Heart right ventricle (tissue), 16 donors: ENCODE results near the gene APOC1. TPM values are rescaled to one million over a fixed set of nuclear protein-coding genes. Genes with fewer than 3 reads are reported as not detected.

ENCODE experiments used
- ATAC-seq, 8 donors: fragments of 200-7000 bp; cut with Tn5 transposase; one replicate each; pipeline ENCODE4 v1.9.1; 2020; ENCODE audit warnings: mild to moderate bottlenecking in 8 of 8, moderate library complexity in 8 of 8, moderate number of reproducible peaks in 1 of 8
- DNase-seq, 2 donors: peaks; one replicate each; pipeline ENCODE4 v3.0.0-alpha.2; 2020
- H3K27ac ChIP-seq, 10 donors: fragments of 200-600 bp; sonication (generic) in 2 of 10; one replicate each; pipeline versions ENCODE4 v1.5.0 to v1.8.0; 2020 to 2022; ENCODE audit warnings: mild to moderate bottlenecking in 3 of 10
- H3K27me3 ChIP-seq, 7 donors: fragments of 200-600 bp; one replicate each; pipeline ENCODE4 v1.8.0; 2021 to 2022; ENCODE audit warnings: mild to moderate bottlenecking in 2 of 7
- H3K36me3 ChIP-seq, 9 donors: fragments of 200-600 bp; sonication (generic) in 1 of 9; one replicate each; pipeline versions ENCODE4 v1.5.0 to v1.8.0; 2020 to 2022; ENCODE audit warnings: mild to moderate bottlenecking in 2 of 9
- H3K4me1 ChIP-seq, 9 donors: fragments of 200-600 bp; sonication (generic) in 1 of 9; one replicate each; pipeline versions ENCODE4 v1.5.0 to v1.8.0; 2020 to 2022; ENCODE audit warnings: mild to moderate bottlenecking in 4 of 9
- H3K4me3 ChIP-seq, 10 donors: fragments of 200-600 bp; sonication (generic) in 2 of 10; one replicate each; pipeline versions ENCODE4 v1.5.0 to v1.8.0; 2020 to 2022; ENCODE audit warnings: mild to moderate bottlenecking in 7 of 10, moderate library complexity in 2 of 10
- H3K9me3 ChIP-seq, 11 donors: fragments of 200-600 bp in 10 of 11; sonication (generic) in 2 of 11; one replicate each; pipeline versions ENCODE4 v1.5.0 to v1.8.0; 2013 to 2022; ENCODE audit warnings: mild to moderate bottlenecking in 2 of 11, control low read depth in 1 of 11, moderate library complexity in 1 of 11
- CTCF ChIP-seq, 9 donors: fragments of 200-600 bp; sonication (generic) in 2 of 9; IDR thresholded peaks; one replicate each; pipeline versions ENCODE4 v1.5.0 to v1.8.0; 2021 to 2022; ENCODE audit warnings: antibody characterized with exemption in 9 of 9, mild to moderate bottlenecking in 5 of 9, moderate library complexity in 1 of 9
- WGBS, 2 donors: extraction: QIAGEN DNeasy Blood & Tissue Kit; methylation state at CpG; one replicate each; pipeline ENCODE4 v1.1.7; 2013; ENCODE audit warnings: inconsistent platforms in 1 of 2; 5-methylcytosine and 5-hydroxymethylcytosine counted together
- intact Hi-C, 10 donors: fragments of 100-400 bp; cut with DNase I; formaldehyde crosslinking; loops; one replicate each; pipeline versions ENCODE4 v1.11.1 to v1.14.2; 2022
- polyA plus RNA-seq, 2 donors: library from polyadenylated mRNA; stranded (reverse); fragments of 200-250 nt; gene quantifications; one replicate each; pipeline ENCODE4 v1.2.3, GENCODE V29; 2013
- total RNA-seq, 10 donors: library from RNA; stranded (reverse); fragmentation: NEBNext Ultra II Directional in 3 of 10; extraction: Animal tissue kit (Norgen Biotek cat#: 25700) in 3 of 10; gene quantifications; one replicate each; pipeline versions ENCODE4 v1.2.1 to v1.2.4, GENCODE V29; 2021 to 2023
- donor health status: Arrhythmogenic right ventricular cardiomyopathy.
- donor health status: ischemic (EF 13 %, LVEDD 7.1; RV severe dilation, severe dysfunction).
- donor health status: healthy with polysubstance abuse.
- donor health status: DM: no; HTN: yes; CAD: no.
- donor health status: DM: no; HTN: no; CAD: no.
- donor health status: ischemic (EF 25% LVEDD 6.9; RV normal size, moderate dysfunction).
- donor health status: ischemic (EF 25% LVEDD 5.7; RV mildly dilated, moderate dysfunction).
- donor health status: healthy.
- donor health status: DM: yes; HTN: yes; CAD: no.
- donor health status: Ischemic cardiomyopathy.
- donor health status: ischemic (EF 35%, LVEDD 5.7; RV mildly dilated, moderate dysfunction).
- donor health status: nonischemic (EF 11% LVEDD 7.7; RV severe dilation, severe dysfunction).
- donor health status: DM: yes; HTN: yes; CAD: no.
- donor health status: PGD.
- donor health status: ischemic (EF 29% LVEDD 5.4; RV normal size, mild dysfunction).
- donor health status: nonischemic (EF 23%, LVEDD 6.1; RV moderate dilation, normal function).

The APOC1 gene
- total and polyA plus RNA-seq, 12 donors, result 1.4 to 13.5 (median 2.9) TPM; not detected in 5

DNA sequence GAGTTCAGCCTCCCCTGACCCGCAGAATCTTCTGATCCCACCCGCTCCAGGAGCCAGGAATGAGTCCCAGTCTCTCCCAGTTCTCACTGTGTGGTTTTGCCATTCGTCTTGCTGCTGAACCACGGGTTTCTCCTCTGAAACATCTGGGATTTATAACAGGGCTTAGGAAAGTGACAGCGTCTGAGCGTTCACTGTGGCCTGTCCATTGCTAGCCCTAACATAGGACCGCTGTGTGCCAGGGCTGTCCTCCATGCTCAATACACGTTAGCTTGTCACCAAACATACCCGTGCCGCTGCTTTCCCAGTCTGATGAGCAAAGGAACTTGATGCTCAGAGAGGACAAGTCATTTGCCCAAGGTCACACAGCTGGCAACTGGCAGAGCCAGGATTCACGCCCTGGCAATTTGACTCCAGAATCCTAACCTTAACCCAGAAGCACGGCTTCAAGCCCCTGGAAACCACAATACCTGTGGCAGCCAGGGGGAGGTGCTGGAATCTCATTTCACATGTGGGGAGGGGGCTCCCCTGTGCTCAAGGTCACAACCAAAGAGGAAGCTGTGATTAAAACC lies 9.9 kb upstream of the APOC1 start:
- ATAC-seq (no peak), DNase-seq (no peak)
- 67 to 76% methylated on average over 12 of the region's 12 CpGs for WGBS, 2 donors
- no peak overlapping the region for H3K4me3 ChIP-seq
- intact Hi-C loops, result loop anchor here in 5 of 10 donors (1.0 to 10.0 kb wide), 7 partner anchors 46 to 433 kb away; partner anchors contain the start of gene EXOC3L2 (in 1 of the 5)
- peaks cover 0 to 36% (median 23%) of the 10 kb centered on the region in 7 donors for H3K27me3 ChIP-seq
- H3K4me1 ChIP-seq, result peaks cover 0 to 24% (median 5%) of the 10 kb centered on the region in 9 donors
- no peaks in the 10 kb centered on the region for H3K9me3 ChIP-seq
- peaks cover 0 to 39% (median 23%) of the 10 kb centered on the region in 9 donors for H3K36me3 ChIP-seq
- peak in 1 of 9 donors; percentile 22 for TF ChIP-seq CTCF (IDR thresholded peaks at IDR 0.05)
- H3K27ac ChIP-seq, result no peak overlapping the region

- Histone ChIP-seq H3K9me3 (no peaks in the 10 kb centered on the region), H3K36me3 (peaks cover 0 to 28% (median 20%) of the 10 kb centered on the region in 9 donors), H3K27ac (peak within 1 kb of the TSS in 2 of 10 donors; percentile 32 to 47), H3K27me3 (peaks cover 0 to 36% (median 23%) of the 10 kb centered on the region in 7 donors), H3K4me3 (peak within 1 kb of the TSS in 7 of 10 donors; percentile 2 to 45 (median 34)), H3K4me1 (peaks cover 0 to 25% (median 6%) of the 10 kb centered on the region in 9 donors)
- DNase-seq, result no peak
- ATAC-seq, result peak in 5 of 8 donors; percentile 10 to 36 (median 14)
- 2% methylated on average over 20 of the region's 20 CpGs for WGBS, 2 donors
- TF ChIP-seq CTCF (IDR thresholded peaks at IDR 0.05), result no peak
- intact Hi-C loops, result loop anchor here in 5 of 10 donors (2.0 to 10.0 kb wide), 4 partner anchors 42 to 429 kb away; partner anchors contain the start of gene APOC2 (in 1 of the 5)
Measured at GRCh38 chr19:44905437-44906160, 8.8 kb upstream of the APOC1 start, which contains the start of gene APOE. APOE (plus strand) TSS chr19:44905796; CDS start chr19:44906625, 829 bp downstream.

DNA sequence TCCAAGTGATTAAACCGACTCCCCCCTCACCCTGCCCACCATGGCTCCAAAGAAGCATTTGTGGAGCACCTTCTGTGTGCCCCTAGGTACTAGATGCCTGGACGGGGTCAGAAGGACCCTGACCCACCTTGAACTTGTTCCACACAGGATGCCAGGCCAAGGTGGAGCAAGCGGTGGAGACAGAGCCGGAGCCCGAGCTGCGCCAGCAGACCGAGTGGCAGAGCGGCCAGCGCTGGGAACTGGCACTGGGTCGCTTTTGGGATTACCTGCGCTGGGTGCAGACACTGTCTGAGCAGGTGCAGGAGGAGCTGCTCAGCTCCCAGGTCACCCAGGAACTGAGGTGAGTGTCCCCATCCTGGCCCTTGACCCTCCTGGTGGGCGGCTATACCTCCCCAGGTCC lies 6.8 kb upstream of the APOC1 start:
- no peaks in the 10 kb centered on the region for H3K9me3 ChIP-seq
- peaks cover 0 to 41% (median 23%) of the 10 kb centered on the region in 7 donors for H3K27me3 ChIP-seq
- no peak overlapping the region for H3K27ac ChIP-seq
- ATAC-seq, result no peak
- WGBS, 2 donors, result 93 to 97% methylated on average over 12 of the region's 12 CpGs
- intact Hi-C loops, result loop anchor here in 4 of 10 donors (5.0 to 10.0 kb wide), 3 partner anchors 40 to 427 kb away; partner anchors contain the start of gene APOC2 (in 1 of the 4)
- H3K36me3 ChIP-seq, result peaks cover 0 to 8% (median under 1%) of the 10 kb centered on the region in 9 donors
- H3K4me1 ChIP-seq, result peaks cover 0 to 38% (median 16%) of the 10 kb centered on the region in 9 donors
- no peak for DNase-seq
- no peak for TF ChIP-seq CTCF (IDR thresholded peaks at IDR 0.05)
- H3K4me3 ChIP-seq, result no peak overlapping the region
